ENCODE data around the gene STX3. TPM values are rescaled to one million over a fixed set of nuclear protein-coding genes. Genes with fewer than 3 reads are reported as not detected.

The STX3 gene
- total and polyA plus RNA-seq, 2 experiments from 2014 or later, result 19.0 to 65.5 TPM

GRCh38 chr11:59719556-59719955 is 35.6 kb upstream of the STX3 start (continued):
- TF ChIP-seq, protein P1, sequence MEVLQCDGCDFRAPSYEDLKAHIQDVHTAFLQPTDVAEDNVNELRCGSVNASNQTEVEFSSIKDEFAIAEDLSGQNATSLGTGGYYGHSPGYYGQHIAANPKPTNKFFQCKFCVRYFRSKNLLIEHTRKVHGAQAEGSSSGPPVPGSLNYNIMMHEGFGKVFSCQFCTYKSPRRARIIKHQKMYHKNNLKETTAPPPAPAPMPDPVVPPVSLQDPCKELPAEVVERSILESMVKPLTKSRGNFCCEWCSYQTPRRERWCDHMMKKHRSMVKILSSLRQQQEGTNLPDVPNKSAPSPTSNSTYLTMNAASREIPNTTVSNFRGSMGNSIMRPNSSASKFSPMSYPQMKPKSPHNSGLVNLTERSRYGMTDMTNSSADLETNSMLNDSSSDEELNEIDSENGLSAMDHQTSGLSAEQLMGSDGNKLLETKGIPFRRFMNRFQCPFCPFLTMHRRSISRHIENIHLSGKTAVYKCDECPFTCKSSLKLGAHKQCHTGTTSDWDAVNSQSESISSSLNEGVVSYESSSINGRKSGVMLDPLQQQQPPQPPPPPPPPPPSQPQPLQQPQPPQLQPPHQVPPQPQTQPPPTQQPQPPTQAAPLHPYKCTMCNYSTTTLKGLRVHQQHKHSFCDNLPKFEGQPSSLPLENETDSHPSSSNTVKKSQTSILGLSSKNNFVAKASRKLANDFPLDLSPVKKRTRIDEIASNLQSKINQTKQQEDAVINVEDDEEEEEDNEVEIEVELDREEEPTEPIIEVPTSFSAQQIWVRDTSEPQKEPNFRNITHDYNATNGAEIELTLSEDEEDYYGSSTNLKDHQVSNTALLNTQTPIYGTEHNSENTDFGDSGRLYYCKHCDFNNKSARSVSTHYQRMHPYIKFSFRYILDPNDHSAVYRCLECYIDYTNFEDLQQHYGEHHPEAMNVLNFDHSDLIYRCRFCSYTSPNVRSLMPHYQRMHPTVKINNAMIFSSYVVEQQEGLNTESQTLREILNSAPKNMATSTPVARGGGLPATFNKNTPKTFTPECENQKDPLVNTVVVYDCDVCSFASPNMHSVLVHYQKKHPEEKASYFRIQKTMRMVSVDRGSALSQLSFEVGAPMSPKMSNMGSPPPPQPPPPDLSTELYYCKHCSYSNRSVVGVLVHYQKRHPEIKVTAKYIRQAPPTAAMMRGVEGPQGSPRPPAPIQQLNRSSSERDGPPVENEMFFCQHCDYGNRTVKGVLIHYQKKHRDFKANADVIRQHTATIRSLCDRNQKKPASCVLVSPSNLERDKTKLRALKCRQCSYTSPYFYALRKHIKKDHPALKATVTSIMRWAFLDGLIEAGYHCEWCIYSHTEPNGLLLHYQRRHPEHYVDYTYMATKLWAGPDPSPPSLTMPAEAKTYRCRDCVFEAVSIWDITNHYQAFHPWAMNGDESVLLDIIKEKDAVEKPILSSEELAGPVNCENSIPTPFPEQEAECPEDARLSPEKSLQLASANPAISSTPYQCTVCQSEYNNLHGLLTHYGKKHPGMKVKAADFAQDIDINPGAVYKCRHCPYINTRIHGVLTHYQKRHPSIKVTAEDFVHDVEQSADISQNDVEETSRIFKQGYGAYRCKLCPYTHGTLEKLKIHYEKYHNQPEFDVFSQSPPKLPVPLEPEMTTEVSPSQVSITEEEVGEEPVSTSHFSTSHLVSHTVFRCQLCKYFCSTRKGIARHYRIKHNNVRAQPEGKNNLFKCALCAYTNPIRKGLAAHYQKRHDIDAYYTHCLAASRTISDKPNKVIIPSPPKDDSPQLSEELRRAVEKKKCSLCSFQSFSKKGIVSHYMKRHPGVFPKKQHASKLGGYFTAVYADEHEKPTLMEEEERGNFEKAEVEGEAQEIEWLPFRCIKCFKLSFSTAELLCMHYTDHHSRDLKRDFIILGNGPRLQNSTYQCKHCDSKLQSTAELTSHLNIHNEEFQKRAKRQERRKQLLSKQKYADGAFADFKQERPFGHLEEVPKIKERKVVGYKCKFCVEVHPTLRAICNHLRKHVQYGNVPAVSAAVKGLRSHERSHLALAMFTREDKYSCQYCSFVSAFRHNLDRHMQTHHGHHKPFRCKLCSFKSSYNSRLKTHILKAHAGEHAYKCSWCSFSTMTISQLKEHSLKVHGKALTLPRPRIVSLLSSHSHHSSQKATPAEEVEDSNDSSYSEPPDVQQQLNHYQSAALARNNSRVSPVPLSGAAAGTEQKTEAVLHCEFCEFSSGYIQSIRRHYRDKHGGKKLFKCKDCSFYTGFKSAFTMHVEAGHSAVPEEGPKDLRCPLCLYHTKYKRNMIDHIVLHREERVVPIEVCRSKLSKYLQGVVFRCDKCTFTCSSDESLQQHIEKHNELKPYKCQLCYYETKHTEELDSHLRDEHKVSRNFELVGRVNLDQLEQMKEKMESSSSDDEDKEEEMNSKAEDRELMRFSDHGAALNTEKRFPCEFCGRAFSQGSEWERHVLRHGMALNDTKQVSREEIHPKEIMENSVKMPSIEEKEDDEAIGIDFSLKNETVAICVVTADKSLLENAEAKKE (CRISPR knock-in tag; IDR thresholded peaks at IDR 0.05), result no peak

GRCh38 chr11:59724066-59724465 is 31.1 kb upstream of the STX3 start:
- ATAC-seq, result no peak
- Mint-ChIP-seq H3K9me3 (no peaks in the 10 kb centered on the region), H3K4me3 (no peak overlapping the region), H3K36me3 (ENCODE audit: low read depth) (no peaks in the 10 kb centered on the region), H3K27me3 (ENCODE audit: insufficient read depth, low read depth, poor library complexity) (peaks cover 2% of the 10 kb centered on the region), H3K27ac (no peak overlapping the region), H3K4me1 (no peaks in the 10 kb centered on the region)
- no peaks in the 10 kb centered on the region for H3K4me1 ChIP-seq (ENCODE audit: insufficient read depth)
- no peak overlapping the region for H3K4me3 ChIP-seq
- no peak overlapping the region for H2AFZ ChIP-seq
- H3K36me3 ChIP-seq (ENCODE audit: insufficient read depth), result no peaks in the 10 kb centered on the region
- H3K27ac ChIP-seq (ENCODE audit: low read depth), result no peak overlapping the region
- H3K27me3 ChIP-seq (ENCODE audit: insufficient read depth), result no peaks in the 10 kb centered on the region
- H3F3A ChIP-seq (replicated peaks; ENCODE audit: low read depth), result no peaks in the 10 kb centered on the region
- H3K4me2 ChIP-seq, result no peak overlapping the region
- H3K79me2 ChIP-seq (replicated peaks; ENCODE audit: insufficient read depth), result no peaks in the 10 kb centered on the region
- no peak for DNase-seq (ENCODE audit: low spot score)
- 0 out of 2 replicates have a peak, but pooled peaks cover 7% of the 10 kb centered on the region for H3K9me2 ChIP-seq (ENCODE audit: insufficient read depth)
- no peaks in the 10 kb centered on the region for H4K20me1 ChIP-seq (replicated peaks; ENCODE audit: insufficient read depth)
- TF ChIP-seq, protein P1 (CRISPR knock-in tag; IDR thresholded peaks at IDR 0.05), result no peak
- TF ChIP-seq CTCF (conservative IDR thresholded peaks at IDR 0.05; ENCODE audit: low read depth in 2 of 2) (no peak), NANOG (IDR thresholded peaks at IDR 0.05; ENCODE audit: borderline replicate concordance) (no peak), ZNF114 (CRISPR knock-in tag; IDR thresholded peaks at IDR 0.05) (no peak), JUNB (IDR thresholded peaks at IDR 0.05; ENCODE audit: unreplicated experiment) (no peak), ZNF331 (CRISPR knock-in tag; IDR thresholded peaks at IDR 0.05; ENCODE audit: low read depth) (no peak), POLR2AphosphoS5 (IDR thresholded peaks at IDR 0.05; ENCODE audit: low read depth) (no peak), STAT1 (IDR thresholded peaks at IDR 0.05; ENCODE audit: unreplicated experiment) (no peak)
